Measurements from ENCODE around the gene PPFIA1.

PPFIA1 gene

DNA sequence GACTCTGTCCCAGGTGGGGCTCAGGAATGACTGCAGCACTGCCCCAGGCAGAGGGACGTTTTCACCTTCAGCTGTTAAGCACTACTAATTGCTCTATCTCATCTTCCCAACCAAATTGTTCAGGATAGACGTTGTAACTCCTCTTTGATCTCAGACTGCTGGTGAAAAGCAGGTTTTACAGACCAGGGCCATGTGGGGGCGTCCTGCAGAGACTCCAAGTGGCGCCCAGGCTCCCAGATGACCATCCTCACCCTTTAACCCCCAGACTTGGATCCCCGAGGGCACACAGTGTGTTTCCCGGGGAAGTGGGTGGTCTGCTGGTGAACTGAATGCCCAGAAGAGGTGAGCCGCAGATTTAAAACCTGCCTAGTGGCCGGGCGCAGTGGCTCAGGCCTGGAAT lies 43.5 kb upstream of the PPFIA1 start:
- H2BK12ac ChIP-seq (ENCODE audit: low read length in 2 of 2) = no peak overlapping the region
- no peak overlapping the region for H3K4me3 ChIP-seq (ENCODE audit: insufficient read depth in 1 of 2, low read depth in 1 of 2, low read length in 2 of 2)
- no peak overlapping the region for H2AK5ac ChIP-seq (ENCODE audit: low read length, severe bottlenecking)
- 62% methylated on average over 9 of the region's 9 CpGs for WGBS
- H3K4ac ChIP-seq (ENCODE audit: low read depth in 1 of 2, low read length in 2 of 2) = no peak overlapping the region
- H3K4me1 ChIP-seq (ENCODE audit: control insufficient read depth, insufficient read depth, low read depth, low read length) = peaks cover 4% of the 10 kb centered on the region
- H2BK15ac ChIP-seq (ENCODE audit: low read depth, poor library complexity, severe bottlenecking) = no peak overlapping the region
- no peak overlapping the region for H2BK120ac ChIP-seq (ENCODE audit: low read depth, low read length)
- no peaks in the 10 kb centered on the region for H3K9me3 ChIP-seq (ENCODE audit: control insufficient read depth, low read length)
- H3K14ac ChIP-seq (ENCODE audit: low read length in 2 of 2) = no peak overlapping the region
- no peaks in the 10 kb centered on the region for H3K27me3 ChIP-seq (ENCODE audit: control insufficient read depth in 1 of 2, insufficient read depth in 1 of 2, low read length in 2 of 2)
- no peak overlapping the region for H3K18ac ChIP-seq (ENCODE audit: low read depth in 1 of 2, low read length in 2 of 2)
- no peak overlapping the region for H3K23ac ChIP-seq (ENCODE audit: low read length in 2 of 2)
- no peak overlapping the region for H3K4me2 ChIP-seq (ENCODE audit: low read length, poor library complexity, severe bottlenecking)
- no peak for DNase-seq
- H3K27ac ChIP-seq (ENCODE audit: low read length, poor library complexity, severe bottlenecking) = no peak overlapping the region
- no peak overlapping the region for H4K91ac ChIP-seq (ENCODE audit: low read length)
- H2BK5ac ChIP-seq (ENCODE audit: low read depth, low read length, poor library complexity, severe bottlenecking) = no peak overlapping the region
- no peak overlapping the region for H3K9ac ChIP-seq (ENCODE audit: low read length)
- no peak overlapping the region for H2AFZ ChIP-seq (ENCODE audit: low read depth, low read length)
- no peaks in the 10 kb centered on the region for H3K36me3 ChIP-seq (ENCODE audit: control insufficient read depth in 1 of 2, insufficient read depth in 2 of 2, low read depth in 1 of 2, low read length in 2 of 2)
- H3K79me1 ChIP-seq (replicated peaks; ENCODE audit: low read length, poor library complexity, severe bottlenecking) = no peaks in the 10 kb centered on the region
- no peak overlapping the region for H4K8ac ChIP-seq (ENCODE audit: low read length)

DNA sequence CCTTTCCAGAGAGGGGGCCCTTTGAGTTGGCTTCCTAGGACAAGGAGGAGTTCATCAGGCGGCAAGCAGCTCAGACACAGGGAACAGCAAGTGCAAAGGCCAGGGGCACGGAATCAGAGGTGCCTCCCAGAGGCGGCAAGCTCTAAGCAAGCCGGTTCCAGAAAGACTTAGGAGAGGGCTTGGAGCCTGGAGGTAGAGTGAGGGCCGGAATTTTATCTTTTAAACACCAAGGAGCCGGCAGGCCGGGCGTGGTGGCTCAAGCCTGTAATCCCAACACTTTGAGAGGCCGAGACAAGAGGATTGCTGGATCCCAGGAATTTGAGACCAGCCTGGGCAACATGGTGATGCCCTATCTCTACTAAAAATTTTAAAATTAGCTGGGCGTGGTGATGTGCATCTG lies 40.8 kb upstream of the PPFIA1 start:
- 95% methylated on average over 10 of the region's 10 CpGs for WGBS

DNA sequence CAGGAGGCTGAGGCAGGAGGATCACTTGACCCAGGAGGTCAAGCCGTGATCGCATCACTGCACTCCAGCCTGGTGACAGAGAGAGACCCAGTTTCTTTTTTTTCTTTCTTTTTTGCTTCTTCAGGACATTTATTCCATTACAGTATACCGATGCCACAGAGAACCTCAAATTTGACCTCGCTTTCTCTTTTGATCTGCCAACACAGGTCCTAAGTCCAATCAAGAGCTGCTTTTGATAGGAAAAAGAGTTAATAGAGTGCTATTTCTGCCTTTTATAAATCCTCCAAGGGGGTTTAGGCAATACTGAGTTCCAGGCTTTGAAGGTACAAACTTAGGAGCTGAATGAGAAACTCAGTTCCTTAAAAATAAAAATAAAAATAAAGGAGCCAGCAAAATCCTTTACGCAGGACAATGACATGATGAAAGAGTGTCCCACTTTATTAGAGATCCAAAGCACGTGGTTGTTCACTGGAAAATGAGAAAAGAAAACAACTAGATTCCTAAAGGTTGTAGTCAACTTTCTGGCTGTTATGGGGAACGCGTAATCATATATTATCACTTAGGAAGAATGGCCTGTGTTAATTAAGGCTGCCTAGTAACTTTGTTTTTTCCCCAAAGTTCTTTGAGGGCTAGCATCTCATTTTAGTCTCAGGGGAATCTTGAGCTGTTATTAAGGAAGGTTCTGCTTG lies 40.2 kb upstream of the PPFIA1 start:
- no peak overlapping the region for H2BK5ac ChIP-seq (ENCODE audit: low read depth, low read length, poor library complexity, severe bottlenecking)
- no peaks in the 10 kb centered on the region for H3K27me3 ChIP-seq (ENCODE audit: control insufficient read depth in 1 of 2, insufficient read depth in 1 of 2, low read length in 2 of 2)
- no peak overlapping the region for H3K23ac ChIP-seq (ENCODE audit: low read length in 2 of 2)
- 87% methylated on average over 7 of the region's 8 CpGs for WGBS
- no peaks in the 10 kb centered on the region for H3K36me3 ChIP-seq (ENCODE audit: control insufficient read depth in 1 of 2, insufficient read depth in 2 of 2, low read depth in 1 of 2, low read length in 2 of 2)
- H3K9ac ChIP-seq (ENCODE audit: low read length) = no peak overlapping the region
- H3K4ac ChIP-seq (ENCODE audit: low read depth in 1 of 2, low read length in 2 of 2) = no peak overlapping the region
- no peaks in the 10 kb centered on the region for H3K79me1 ChIP-seq (replicated peaks; ENCODE audit: low read length, poor library complexity, severe bottlenecking)
- peaks cover 8% of the 10 kb centered on the region for H3K4me1 ChIP-seq (ENCODE audit: control insufficient read depth, insufficient read depth, low read depth, low read length)
- no peak overlapping the region for H2AK5ac ChIP-seq (ENCODE audit: low read length, severe bottlenecking)
- no peak overlapping the region for H2BK12ac ChIP-seq (ENCODE audit: low read length in 2 of 2)
- H2BK120ac ChIP-seq (ENCODE audit: low read depth, low read length) = no peak overlapping the region
- no peak overlapping the region for H3K14ac ChIP-seq (ENCODE audit: low read length in 2 of 2)
- no peak overlapping the region for H2BK15ac ChIP-seq (ENCODE audit: low read depth, poor library complexity, severe bottlenecking)
- no peak overlapping the region for H3K4me3 ChIP-seq (ENCODE audit: insufficient read depth in 1 of 2, low read depth in 1 of 2, low read length in 2 of 2)
- H2AFZ ChIP-seq (ENCODE audit: low read depth, low read length) = no peak overlapping the region
- H3K9me3 ChIP-seq (ENCODE audit: control insufficient read depth, low read length) = no peaks in the 10 kb centered on the region
- no peak overlapping the region for H4K8ac ChIP-seq (ENCODE audit: low read length)
- H3K27ac ChIP-seq (ENCODE audit: low read length, poor library complexity, severe bottlenecking) = no peak overlapping the region
- no peak overlapping the region for H3K18ac ChIP-seq (ENCODE audit: low read depth in 1 of 2, low read length in 2 of 2)
- H3K4me2 ChIP-seq (ENCODE audit: low read length, poor library complexity, severe bottlenecking) = no peak overlapping the region
- DNase-seq = no peak
- H4K91ac ChIP-seq (ENCODE audit: low read length) = no peak overlapping the region

More for the DNA sequence above, 40.8 kb upstream of the PPFIA1 start:
- no peaks in the 10 kb centered on the region for H3K79me1 ChIP-seq (replicated peaks; ENCODE audit: low read length, poor library complexity, severe bottlenecking)
- H2BK5ac ChIP-seq (ENCODE audit: low read depth, low read length, poor library complexity, severe bottlenecking) = no peak overlapping the region
- no peaks in the 10 kb centered on the region for H3K27me3 ChIP-seq (ENCODE audit: control insufficient read depth in 1 of 2, insufficient read depth in 1 of 2, low read length in 2 of 2)
- H3K14ac ChIP-seq (ENCODE audit: low read length in 2 of 2) = no peak overlapping the region
- H3K9me3 ChIP-seq (ENCODE audit: control insufficient read depth, low read length) = no peaks in the 10 kb centered on the region
- H3K4me1 ChIP-seq (ENCODE audit: control insufficient read depth, insufficient read depth, low read depth, low read length) = peaks cover 8% of the 10 kb centered on the region
- no peak overlapping the region for H3K4ac ChIP-seq (ENCODE audit: low read depth in 1 of 2, low read length in 2 of 2)
- no peak overlapping the region for H3K27ac ChIP-seq (ENCODE audit: low read length, poor library complexity, severe bottlenecking)
- H4K8ac ChIP-seq (ENCODE audit: low read length) = no peak overlapping the region
- H3K36me3 ChIP-seq (ENCODE audit: control insufficient read depth in 1 of 2, insufficient read depth in 2 of 2, low read depth in 1 of 2, low read length in 2 of 2) = no peaks in the 10 kb centered on the region
- H3K18ac ChIP-seq (ENCODE audit: low read depth in 1 of 2, low read length in 2 of 2) = no peak overlapping the region
- H3K9ac ChIP-seq (ENCODE audit: low read length) = no peak overlapping the region
- no peak overlapping the region for H3K4me3 ChIP-seq (ENCODE audit: insufficient read depth in 1 of 2, low read depth in 1 of 2, low read length in 2 of 2)
- H2BK12ac ChIP-seq (ENCODE audit: low read length in 2 of 2) = no peak overlapping the region
- H2BK15ac ChIP-seq (ENCODE audit: low read depth, poor library complexity, severe bottlenecking) = no peak overlapping the region
- no peak overlapping the region for H2AFZ ChIP-seq (ENCODE audit: low read depth, low read length)
- DNase-seq = no peak
- no peak overlapping the region for H2BK120ac ChIP-seq (ENCODE audit: low read depth, low read length)
- no peak overlapping the region for H4K91ac ChIP-seq (ENCODE audit: low read length)
- H3K4me2 ChIP-seq (ENCODE audit: low read length, poor library complexity, severe bottlenecking) = no peak overlapping the region
- no peak overlapping the region for H3K23ac ChIP-seq (ENCODE audit: low read length in 2 of 2)
- H2AK5ac ChIP-seq (ENCODE audit: low read length, severe bottlenecking) = no peak overlapping the region

DNA sequence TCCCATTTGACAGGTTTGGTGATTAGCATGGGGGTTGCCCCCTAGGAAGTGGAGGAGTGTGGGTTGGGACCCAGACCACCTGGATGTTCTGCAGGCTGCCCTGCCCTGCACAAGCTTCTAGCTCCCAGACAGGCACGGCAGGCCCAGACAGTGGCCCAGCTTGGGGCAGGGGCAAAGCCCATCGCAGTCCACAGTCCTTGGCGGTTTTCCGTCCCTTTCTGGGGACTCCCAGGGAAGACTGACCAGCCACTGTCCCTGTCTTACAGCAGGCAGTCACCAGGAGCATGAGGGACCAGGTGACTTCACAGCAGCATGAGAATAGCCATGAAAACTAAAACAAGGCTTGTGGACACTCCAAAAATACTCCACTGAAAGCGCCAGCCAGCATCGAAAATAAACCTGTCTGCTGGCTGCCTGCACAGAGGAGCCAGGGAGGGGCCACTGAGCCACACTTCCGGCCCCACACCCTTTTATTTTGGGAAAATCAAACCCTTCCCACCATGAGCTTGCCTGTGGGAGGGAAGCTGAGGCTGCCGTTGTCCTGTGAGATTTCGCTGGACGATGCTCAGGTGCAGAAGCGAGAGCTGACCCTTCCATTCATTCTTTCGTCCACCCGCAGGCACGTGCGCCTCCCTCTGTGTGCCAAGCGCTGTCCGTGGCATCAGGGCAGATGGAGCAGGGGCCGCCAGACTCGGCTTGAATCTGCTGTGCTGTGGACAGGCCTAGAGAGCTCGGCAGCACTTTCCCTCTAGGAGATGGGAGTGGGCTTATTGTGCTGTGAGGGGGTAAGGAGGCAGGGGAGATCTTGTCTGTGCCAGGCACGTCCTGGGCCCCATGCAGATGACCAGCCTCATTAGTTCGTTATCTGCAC lies 39.4 kb upstream of the PPFIA1 start:
- Histone ChIP-seq H4K91ac (ENCODE audit: low read length) (no peak overlapping the region), H3K9ac (ENCODE audit: low read length) (no peak overlapping the region), H3K4me2 (ENCODE audit: low read length, poor library complexity, severe bottlenecking) (no peak overlapping the region), H3K18ac (ENCODE audit: low read depth in 1 of 2, low read length in 2 of 2) (no peak overlapping the region), H2BK120ac (ENCODE audit: low read depth, low read length) (no peak overlapping the region), H2BK15ac (ENCODE audit: low read depth, poor library complexity, severe bottlenecking) (no peak overlapping the region), H3K79me1 (replicated peaks; ENCODE audit: low read length, poor library complexity, severe bottlenecking) (no peaks in the 10 kb centered on the region), H2AFZ (ENCODE audit: low read depth, low read length) (no peak overlapping the region), H3K4ac (ENCODE audit: low read depth in 1 of 2, low read length in 2 of 2) (no peak overlapping the region), H4K8ac (ENCODE audit: low read length) (no peak overlapping the region), H3K27ac (ENCODE audit: low read length, poor library complexity, severe bottlenecking) (no peak overlapping the region), H3K9me3 (ENCODE audit: control insufficient read depth, low read length) (no peaks in the 10 kb centered on the region), H3K14ac (ENCODE audit: low read length in 2 of 2) (no peak overlapping the region), H2BK12ac (ENCODE audit: low read length in 2 of 2) (no peak overlapping the region), H3K4me3 (ENCODE audit: insufficient read depth in 1 of 2, low read depth in 1 of 2, low read length in 2 of 2) (no peak overlapping the region), H3K23ac (ENCODE audit: low read length in 2 of 2) (no peak overlapping the region), H3K36me3 (ENCODE audit: control insufficient read depth in 1 of 2, insufficient read depth in 2 of 2, low read depth in 1 of 2, low read length in 2 of 2) (no peaks in the 10 kb centered on the region), H3K4me1 (ENCODE audit: control insufficient read depth, insufficient read depth, low read depth, low read length) (peaks cover 8% of the 10 kb centered on the region), H2AK5ac (ENCODE audit: low read length, severe bottlenecking) (peak overlapping the region; percentile 49), H2BK5ac (ENCODE audit: low read depth, low read length, poor library complexity, severe bottlenecking) (no peak overlapping the region), H3K27me3 (ENCODE audit: control insufficient read depth in 1 of 2, insufficient read depth in 1 of 2, low read length in 2 of 2) (no peaks in the 10 kb centered on the region)
- no peak for DNase-seq
- 84% methylated on average over 22 of the region's 22 CpGs for WGBS

Measured in mesenchymal stem cell (in vitro differentiated cells and primary cell).